ENCODE data around the gene IDH3B. TPM values are rescaled to one million over a fixed set of nuclear protein-coding genes. Genes with fewer than 3 reads are reported as not detected.

Gene IDH3B
- total RNA-seq = 100 to 1,000 TPM; 105 to 131 (median 122) TPM
- polyA plus RNA-seq = 100 to 1,000 TPM; 103 to 121 (median 112) TPM

- Histone ChIP-seq H3K27ac (peak within 1 kb of the TSS; percentile 78 to 94 (median 92)), H3K36me3 (peaks cover 15 to 37% (median 25%) of the 10 kb centered on the region in 4 donors), H3K4me1 (peaks cover 0 to 18% (median 17%) of the 10 kb centered on the region in 4 donors), H3K9me3 (no peaks in the 10 kb centered on the region), H3K4me3 (peak within 1 kb of the TSS; percentile 75 to 96 (median 88)), H3K27me3 (no peaks in the 10 kb centered on the region)
- intact Hi-C loops (cut with DNase I) = loop anchor here (1.0 kb wide), 2 partner anchors 12 to 28 kb away; partner anchors contain the start of genes EBF4 and NOP56
- DNase-seq = peak; percentile 97
- TF ChIP-seq POLR2A (IDR thresholded peaks at IDR 0.05) = peak; percentile 81 to 84
- no peak for TF ChIP-seq CTCF (IDR thresholded peaks at IDR 0.05)
- TF ChIP-seq EP300 (IDR thresholded peaks at IDR 0.05) = no peak
- peak; percentile 95 to 96 (median 96) for TF ChIP-seq POLR2AphosphoS5 (IDR thresholded peaks at IDR 0.05)
- 6 to 8% methylated on average over 49 of the region's 49 CpGs for WGBS, 2 donors
These were observed at the start of gene IDH3B for GRCh38 chr20:2663887-2664719. Gene IDH3B, minus strand, starts transcription at chr20:2664216. Its CDS starts 28 bp downstream, at chr20:2664188.

- peaks cover 0 to 10% (median 0%) of the 10 kb centered on the region in 4 donors for H3K9me3 ChIP-seq
- H3K27me3 ChIP-seq = no peaks in the 10 kb centered on the region
- H3K27ac ChIP-seq = no peak overlapping the region
- TF ChIP-seq POLR2AphosphoS5 (IDR thresholded peaks at IDR 0.05) (no peak), CTCF (IDR thresholded peaks at IDR 0.05) (no peak), POLR2A (IDR thresholded peaks at IDR 0.05) (no peak), EP300 (IDR thresholded peaks at IDR 0.05) (no peak)
- no peaks in the 10 kb centered on the region for H3K36me3 ChIP-seq
- no peak for DNase-seq
- WGBS, 2 donors = 5 to 17% methylated on average over 3 of the region's 3 CpGs
- intact Hi-C loops (cut with DNase I) = no loop called here
- no peaks in the 10 kb centered on the region for H3K4me1 ChIP-seq
- no peak overlapping the region for H3K4me3 ChIP-seq
These were observed 49.3 kb upstream of the IDH3B start for GRCh38 chr20:2713285-2713684.

- H3K4me1 ChIP-seq = no peaks in the 10 kb centered on the region
- no peak overlapping the region for H3K4me3 ChIP-seq
- H3K27ac ChIP-seq = no peak overlapping the region
- intact Hi-C loops (cut with DNase I) = no loop called here
- DNase-seq = no peak
- 60 to 70% methylated on average over 17 of the region's 17 CpGs for WGBS, 2 donors
- H3K9me3 ChIP-seq = no peaks in the 10 kb centered on the region
- no peaks in the 10 kb centered on the region for H3K27me3 ChIP-seq
- TF ChIP-seq EP300 (IDR thresholded peaks at IDR 0.05) (no peak), POLR2A (IDR thresholded peaks at IDR 0.05) (no peak), CTCF (IDR thresholded peaks at IDR 0.05) (no peak), POLR2AphosphoS5 (IDR thresholded peaks at IDR 0.05) (no peak)
- H3K36me3 ChIP-seq = no peaks in the 10 kb centered on the region
These were observed 45.4 kb upstream of the IDH3B start for GRCh38 chr20:2709205-2709981.

- no peak for DNase-seq
These were observed 44.6 kb upstream of the IDH3B start for GRCh38 chr20:2708665-2709064.

More at GRCh38 chr20:2708665-2709064, 44.6 kb upstream of the IDH3B start:
- H3K4me1 ChIP-seq = no peaks in the 10 kb centered on the region
- no peaks in the 10 kb centered on the region for H3K9me3 ChIP-seq
- intact Hi-C loops (cut with DNase I) = no loop called here
- H3K4me3 ChIP-seq = no peak overlapping the region
- no peaks in the 10 kb centered on the region for H3K27me3 ChIP-seq
- no peak for TF ChIP-seq POLR2AphosphoS5 (IDR thresholded peaks at IDR 0.05)
- no peak for TF ChIP-seq POLR2A (IDR thresholded peaks at IDR 0.05)
- TF ChIP-seq EP300 (IDR thresholded peaks at IDR 0.05) = no peak
- no peak for TF ChIP-seq CTCF (IDR thresholded peaks at IDR 0.05)
- 78 to 88% methylated on average over 9 of the region's 9 CpGs for WGBS, 2 donors
- H3K27ac ChIP-seq = no peak overlapping the region
- no peaks in the 10 kb centered on the region for H3K36me3 ChIP-seq

All from sigmoid colon (tissue), 7 donors.